Measurements from ENCODE around the gene NRG3.

GRCh38 chr10:81877596-81877995, 2.6 kb downstream of the NRG3 start:
- no peak for TF ChIP-seq CTCF (IDR thresholded peaks at IDR 0.05; ENCODE audit: low read depth, low read length, poor library complexity, severe bottlenecking)
- no peak for TF ChIP-seq EZH2phosphoT487 (IDR thresholded peaks at IDR 0.05; ENCODE audit: borderline replicate concordance, low read length)

All from DOHH2 (cell line).